Activated CD8-positive, alpha-beta T cell treated with anti-CD3 and anti-CD28 coated beads for 36 hours (primary cell): ENCODE measurements around the gene OSBP. TPM values are rescaled to one million over a fixed set of nuclear protein-coding genes. Genes with fewer than 3 reads are reported as not detected.

Experiments used
- ATAC-seq: fragments of 200-7000 bp; cut with Tn5 transposase; one replicate; pipeline ENCODE4 v1.10.0; 2021; ENCODE audit warnings: mild to moderate bottlenecking, moderate library complexity
- CTCF ChIA-PET: fragments of 350-600 bp; sonication (Branson Sonifier 250); formaldehyde crosslinking; loops from one replicate; lab custom pipeline; 2021; ENCODE audit warnings: antibody characterized with exemption; lab: Charles Lee
- POLR2A ChIA-PET: fragments of 350-600 bp; sonication (Branson Sonifier 250); formaldehyde crosslinking; loops from one replicate; lab custom pipeline; 2021; ENCODE audit warnings: antibody characterized with exemption; lab: Charles Lee
- DNase-seq: peaks from one replicate; pipeline ENCODE4 v3.0.0-alpha.2; 2020
- H3K27ac Mint-ChIP-seq: one replicate; pipeline ENCODE4 v1.8.0; 2021; ENCODE audit warnings: mild to moderate bottlenecking, mixed read lengths
- H3K27me3 Mint-ChIP-seq: one replicate; pipeline ENCODE4 v1.8.0; 2021; ENCODE audit warnings: mixed read lengths
- H3K36me3 Mint-ChIP-seq: one replicate; pipeline ENCODE4 v1.8.0; 2021; ENCODE audit warnings: low read depth, mixed read lengths
- H3K4me1 Mint-ChIP-seq: one replicate; pipeline ENCODE4 v1.8.0; 2021; ENCODE audit warnings: low read depth, mixed read lengths
- H3K4me3 Mint-ChIP-seq: one replicate; pipeline ENCODE4 v1.8.0; 2021; ENCODE audit warnings: mild to moderate bottlenecking, moderate library complexity, mixed read lengths
- H3K9me3 Mint-ChIP-seq: one replicate; pipeline ENCODE4 v1.8.0; 2021; ENCODE audit warnings: mixed read lengths
- CTCF ChIP-seq: fragments of 200-600 bp; IDR thresholded peaks from one replicate; pipeline ENCODE4 v1.8.0; 2022; ENCODE audit warnings: antibody characterized with exemption, mild to moderate bottlenecking
- intact Hi-C: fragments of 100-400 bp; cut with micrococcal nuclease; formaldehyde crosslinking; loops from one replicate; pipeline ENCODE4 v1.10.0; 2022
- total RNA-seq, 2 experiments: library from RNA; stranded (reverse); gene quantifications; one replicate each; pipeline ENCODE4 v1.2.3, GENCODE V29; 2021

Gene OSBP
- total RNA-seq, 2 experiments from 2014 or later, result 38.1 to 41.0 TPM

GRCh38 chr11:59552844-59553243, 62.7 kb downstream of the OSBP start:
- POLR2A ChIA-PET, result no interaction called here
- peaks cover 44% of the 10 kb centered on the region for H3K4me1 Mint-ChIP-seq
- peaks cover 5% of the 10 kb centered on the region for H3K27me3 Mint-ChIP-seq
- peak overlapping the region; percentile 25 for H3K4me3 Mint-ChIP-seq
- H3K9me3 Mint-ChIP-seq, result no peaks in the 10 kb centered on the region
- intact Hi-C loops, result no loop called here
- peaks cover 1% of the 10 kb centered on the region for H3K36me3 Mint-ChIP-seq
- CTCF ChIA-PET, result no interaction called here
- no peak overlapping the region for H3K27ac Mint-ChIP-seq
- DNase-seq, result no peak
- no peak for TF ChIP-seq CTCF
- ATAC-seq, result no peak

GRCh38 chr11:59551659-59552521, 63.7 kb downstream of the OSBP start:
- H3K36me3 Mint-ChIP-seq, result peaks cover 1% of the 10 kb centered on the region
- CTCF ChIA-PET, result interaction anchor here (1.2 to 3.5 kb wide), 2 partner anchors 9 to 14 kb away, joined by 7 to 26 read pairs; no protein-coding TSS in a partner anchor
- H3K27me3 Mint-ChIP-seq, result peaks cover 5% of the 10 kb centered on the region
- intact Hi-C loops, result loop anchor here (2.0 kb wide), 1 partner anchor 117 kb away; the partner anchor contains the start of gene PATL1
- peak overlapping the region; percentile 89 for H3K4me3 Mint-ChIP-seq
- peaks cover 39% of the 10 kb centered on the region for H3K4me1 Mint-ChIP-seq
- POLR2A ChIA-PET, result interaction anchor here (3.3 kb wide), 1 partner anchor 8 kb away, joined by 29 read pairs; no protein-coding TSS in a partner anchor
- ATAC-seq (no peak), DNase-seq (peak; percentile 51)
- peak overlapping the region; percentile 96 for H3K27ac Mint-ChIP-seq
- TF ChIP-seq CTCF, result no peak
- H3K9me3 Mint-ChIP-seq, result no peaks in the 10 kb centered on the region

DNA sequence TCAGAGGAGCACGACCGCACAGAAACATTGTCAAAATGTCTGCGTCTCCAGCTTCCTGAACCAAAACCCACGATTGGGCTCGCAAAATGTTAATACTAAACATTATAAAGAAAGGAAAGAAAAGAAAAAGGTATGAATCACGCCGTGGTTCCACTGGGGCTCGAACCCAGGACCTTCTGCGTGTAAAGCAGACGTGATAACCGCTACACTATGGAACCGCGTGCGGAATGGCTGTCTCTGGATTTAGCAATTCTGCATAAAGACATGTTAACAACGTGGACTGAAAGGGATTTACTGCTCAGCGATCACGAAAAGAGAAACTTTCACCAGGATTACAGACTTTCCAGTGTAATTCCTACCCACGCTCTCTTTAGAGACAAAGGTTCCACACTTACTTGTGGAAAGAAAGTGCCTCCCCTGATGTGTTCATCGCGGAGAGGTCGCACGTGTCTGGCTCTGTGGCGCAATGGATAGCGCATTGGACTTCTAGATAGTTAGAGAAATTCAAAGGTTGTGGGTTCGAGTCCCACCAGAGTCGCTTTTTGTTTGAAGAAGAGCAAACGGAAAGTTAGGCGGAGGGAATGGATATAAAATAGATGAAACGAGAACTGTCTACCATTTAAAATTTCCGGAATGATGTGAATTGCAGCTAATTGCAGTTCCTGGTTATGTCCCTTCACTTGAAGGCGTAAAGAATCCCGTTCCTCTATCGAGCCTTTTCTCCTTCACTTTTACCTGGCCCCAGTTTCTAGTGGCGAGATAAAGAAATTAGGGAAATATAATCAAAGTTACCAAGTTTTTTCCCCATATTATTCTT, 64.5 kb downstream of the OSBP start:
- CTCF ChIA-PET, result interaction anchor here (1.2 to 3.5 kb wide), 6 partner anchors 8 to 259 kb away, joined by 3 to 26 read pairs (median 5); partner anchors contain the start of gene PATL1
- DNase-seq (peak; percentile 92), ATAC-seq (peak; percentile 48)
- POLR2A ChIA-PET, result interaction anchor here (1.0 to 3.3 kb wide), 4 partner anchors 9 to 118 kb away, joined by 4 to 29 read pairs (median 4); partner anchors contain the start of gene PATL1
- Mint-ChIP-seq H3K9me3 (no peaks in the 10 kb centered on the region), H3K27me3 (peaks cover 5% of the 10 kb centered on the region), H3K4me3 (peak overlapping the region; percentile 89), H3K27ac (peak overlapping the region; percentile 96), H3K4me1 (peaks cover 34% of the 10 kb centered on the region), H3K36me3 (peaks cover 1% of the 10 kb centered on the region)
- intact Hi-C loops, result loop anchor here (2.0 kb wide), 1 partner anchor 118 kb away; the partner anchor contains the start of gene PATL1
- no peak for TF ChIP-seq CTCF

DNA sequence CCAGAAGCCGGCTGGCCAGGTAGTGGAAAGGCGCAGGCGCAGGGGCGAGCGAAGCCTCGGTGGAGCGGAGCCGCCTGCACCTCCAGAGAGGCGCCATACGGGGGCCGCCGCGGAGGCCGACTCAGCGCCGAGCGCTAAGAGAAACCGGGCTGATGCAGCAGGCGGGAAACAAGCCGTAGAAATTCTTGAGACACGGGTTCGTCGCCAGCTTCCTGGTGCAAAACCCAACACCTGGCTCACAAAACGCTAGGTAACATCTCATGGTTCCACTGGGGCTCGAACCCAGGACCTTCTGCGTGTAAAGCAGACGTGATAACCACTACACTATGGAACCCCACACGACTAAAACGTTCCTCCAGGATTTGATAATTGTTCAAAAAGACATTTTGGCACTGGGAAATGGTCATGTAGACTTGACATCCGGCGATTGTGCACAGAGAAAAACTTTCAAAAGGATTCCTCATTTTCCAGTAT, 65.2 kb downstream of the OSBP start:
- intact Hi-C loops, result loop anchor here (2.0 kb wide), 1 partner anchor 118 kb away; the partner anchor contains the start of gene PATL1
- Mint-ChIP-seq H3K4me3 (peak overlapping the region; percentile 89), H3K36me3 (peaks cover 1% of the 10 kb centered on the region), H3K27ac (peak overlapping the region; percentile 96), H3K9me3 (no peaks in the 10 kb centered on the region), H3K27me3 (peaks cover 5% of the 10 kb centered on the region), H3K4me1 (peaks cover 27% of the 10 kb centered on the region)
- POLR2A ChIA-PET, result interaction anchor here (1.0 to 3.3 kb wide), 4 partner anchors 9 to 118 kb away, joined by 4 to 29 read pairs (median 4); partner anchors contain the start of gene PATL1
- DNase-seq (peak; percentile 96), ATAC-seq (peak; percentile 92)
- peak; percentile 63 for TF ChIP-seq CTCF
- CTCF ChIA-PET, result interaction anchor here (1.2 to 3.5 kb wide), 5 partner anchors 8 to 259 kb away, joined by 3 to 26 read pairs (median 5); partner anchors contain the start of gene PATL1
